ENCODE data around the gene GGA2.
"Not testable (repeated sequence)": the region's sequence is repeated elsewhere in the genome, so short reads cannot be mapped to it uniquely, and the experiment has no call there.

Gene GGA2, protein sequence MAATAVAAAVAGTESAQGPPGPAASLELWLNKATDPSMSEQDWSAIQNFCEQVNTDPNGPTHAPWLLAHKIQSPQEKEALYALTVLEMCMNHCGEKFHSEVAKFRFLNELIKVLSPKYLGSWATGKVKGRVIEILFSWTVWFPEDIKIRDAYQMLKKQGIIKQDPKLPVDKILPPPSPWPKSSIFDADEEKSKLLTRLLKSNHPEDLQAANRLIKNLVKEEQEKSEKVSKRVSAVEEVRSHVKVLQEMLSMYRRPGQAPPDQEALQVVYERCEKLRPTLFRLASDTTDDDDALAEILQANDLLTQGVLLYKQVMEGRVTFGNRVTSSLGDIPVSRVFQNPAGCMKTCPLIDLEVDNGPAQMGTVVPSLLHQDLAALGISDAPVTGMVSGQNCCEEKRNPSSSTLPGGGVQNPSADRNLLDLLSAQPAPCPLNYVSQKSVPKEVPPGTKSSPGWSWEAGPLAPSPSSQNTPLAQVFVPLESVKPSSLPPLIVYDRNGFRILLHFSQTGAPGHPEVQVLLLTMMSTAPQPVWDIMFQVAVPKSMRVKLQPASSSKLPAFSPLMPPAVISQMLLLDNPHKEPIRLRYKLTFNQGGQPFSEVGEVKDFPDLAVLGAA
- total RNA-seq = 115 to 132 reads per million in 2 donors

DNA sequence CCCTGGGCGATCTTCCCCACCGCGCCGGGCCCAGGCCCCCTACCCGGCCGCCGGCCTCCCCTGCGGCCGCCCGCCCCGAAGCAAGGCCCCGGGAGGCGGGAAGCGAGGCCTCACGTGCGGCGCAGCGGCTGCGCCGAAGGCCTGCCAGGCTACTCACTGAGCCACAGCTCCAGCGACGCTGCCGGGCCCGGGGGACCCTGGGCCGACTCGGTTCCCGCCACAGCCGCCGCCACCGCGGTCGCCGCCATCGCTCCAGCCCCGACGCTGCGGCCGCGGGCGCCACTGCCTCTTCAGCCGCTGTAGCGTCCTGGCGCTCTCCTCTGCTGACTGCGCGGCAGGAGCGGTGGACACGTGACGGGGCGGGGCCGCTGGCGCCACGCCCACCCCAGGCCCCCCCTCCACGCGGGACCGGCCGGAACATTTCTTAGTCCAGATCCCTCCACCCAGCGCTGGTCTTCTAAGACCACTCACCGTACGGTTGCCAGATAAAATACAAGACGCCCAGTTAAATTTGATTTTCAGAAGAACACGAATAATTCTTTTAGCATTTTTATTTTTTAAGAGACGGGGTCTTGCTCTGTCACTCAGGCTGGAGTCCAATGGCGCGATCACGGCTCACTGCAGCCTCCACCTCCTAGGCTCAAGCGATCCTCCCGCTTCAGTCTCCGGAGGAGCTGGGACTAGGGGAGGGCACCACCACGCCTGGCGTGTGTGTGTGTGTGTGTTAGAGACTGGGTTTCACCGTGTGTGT is at the start of gene GGA2:
GGA2 (minus strand) TSS at position 331 of the 751 bp plus-strand sequence; CDS start at position 248, 83 bp downstream.
- DNase-seq = peak; percentile 63 to 82 (median 67)

DNA sequence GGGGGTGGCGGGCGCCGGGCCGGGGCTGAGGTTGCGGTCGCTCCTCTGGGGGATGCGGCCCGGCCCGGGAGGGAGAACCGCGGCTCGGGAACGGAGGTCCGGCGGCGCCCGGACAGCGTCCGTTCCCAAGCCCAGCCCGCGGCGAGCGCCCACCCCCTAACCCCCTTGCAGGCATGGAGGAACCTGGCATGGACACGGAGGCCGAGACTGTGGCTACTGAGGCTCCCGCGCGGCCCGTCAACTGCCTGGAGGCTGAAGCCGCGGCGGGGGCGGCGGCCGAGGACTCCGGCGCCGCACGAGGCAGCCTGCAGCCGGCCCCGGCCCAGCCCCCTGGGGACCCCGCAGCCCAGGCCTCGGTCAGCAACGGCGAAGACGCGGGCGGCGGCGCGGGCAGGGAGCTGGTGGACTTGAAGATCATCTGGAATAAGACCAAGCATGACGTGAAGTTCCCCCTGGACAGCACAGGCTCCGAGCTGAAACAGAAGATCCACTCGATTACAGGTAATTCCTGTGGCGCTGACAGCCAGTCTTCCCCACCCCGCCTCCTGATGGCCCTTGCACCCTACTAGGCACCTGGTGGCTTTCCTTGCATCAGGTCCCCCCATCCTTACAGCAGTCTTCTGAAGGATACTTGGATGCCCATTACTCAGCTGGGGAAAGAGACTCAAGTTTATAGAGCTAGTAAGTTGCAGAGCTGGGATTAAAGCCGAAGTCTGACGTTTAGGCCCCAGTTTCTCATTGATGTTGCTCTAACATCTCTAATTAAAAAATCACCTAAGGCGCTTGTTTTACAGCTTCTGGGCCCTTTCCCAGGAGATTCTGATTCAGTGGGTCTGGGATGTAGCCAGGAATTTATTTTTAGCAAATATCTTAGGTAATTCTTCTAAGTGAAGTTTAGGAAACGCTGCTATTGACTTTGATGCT is 47.7 kb upstream of the GGA2 start:
- DNase-seq = peak in 1 of 5 experiments; percentile 17

DNA sequence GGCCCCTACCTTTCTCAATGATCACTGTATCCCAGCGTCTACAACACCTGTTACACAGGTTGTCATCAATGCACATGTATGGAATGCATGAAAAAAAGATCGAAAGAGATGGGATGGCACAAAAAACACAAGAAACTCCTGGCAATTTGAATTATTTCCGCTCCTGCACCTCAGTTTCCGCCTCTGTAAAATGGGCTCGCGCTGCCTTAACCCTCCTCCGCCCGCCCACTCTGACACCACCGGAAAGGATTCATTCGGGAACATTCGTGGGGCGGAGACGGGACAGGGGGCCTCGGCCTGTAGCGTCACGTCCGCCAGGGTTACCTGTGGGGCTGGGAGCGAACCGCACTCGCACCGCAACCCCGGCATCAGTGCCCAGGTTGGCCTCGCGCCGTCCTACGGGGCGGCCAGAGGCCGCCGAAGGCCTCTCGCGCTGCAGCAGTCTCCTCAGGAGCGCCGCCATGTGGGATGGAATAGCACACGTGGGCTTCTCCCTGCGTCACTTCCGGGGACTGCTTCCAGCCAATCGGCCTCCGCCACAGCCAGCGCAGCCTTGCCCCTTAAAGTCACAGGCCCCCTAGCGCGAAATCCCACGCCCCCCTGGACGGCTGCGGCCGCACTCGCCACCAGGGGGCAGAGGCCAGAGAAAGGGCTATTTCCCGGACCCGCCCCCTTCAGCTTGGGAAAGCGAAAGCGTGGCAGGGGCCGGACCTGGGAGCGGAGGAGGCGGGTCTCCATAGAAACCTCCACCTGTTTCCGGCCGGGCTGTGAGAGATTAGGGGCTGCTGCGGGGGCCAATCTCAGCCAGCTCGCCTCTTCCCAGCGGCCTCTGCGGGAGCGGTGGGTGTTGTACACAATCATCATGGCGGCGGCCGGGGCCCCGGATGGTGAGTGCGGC is 46.8 kb upstream of the GGA2 start, which contains the start of the genes EARS2 and UBFD1:
EARS2 (minus strand) TSS at position 470 of the 898 bp plus-strand sequence; CDS start at position 463, 7 bp downstream.
UBFD1 (plus strand) TSS at position 847 of the 898 bp plus-strand sequence; CDS start at position 863, 16 bp downstream.
- DNase-seq = peak; percentile 80 to 98 (median 97)

DNA sequence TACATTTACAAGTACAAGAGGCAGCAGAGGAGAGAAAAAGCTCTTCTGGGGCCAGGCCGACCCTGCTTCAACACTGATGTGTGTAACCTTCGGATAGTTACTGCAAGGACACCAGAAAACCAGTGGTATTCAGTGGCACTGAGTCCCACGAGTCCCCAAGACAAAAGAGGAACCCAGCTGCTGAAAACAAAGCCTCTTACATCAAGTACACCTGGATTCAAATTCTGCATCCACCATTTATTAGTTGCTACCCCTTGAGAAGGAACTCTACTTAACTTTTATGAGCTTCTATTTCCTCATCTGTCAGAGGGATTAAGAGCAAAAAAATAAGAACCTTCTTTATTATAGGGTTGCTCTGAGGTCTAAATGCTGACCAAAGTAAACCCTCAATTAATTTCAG is 44.2 kb upstream of the GGA2 start:
- DNase-seq = no peak

DNA sequence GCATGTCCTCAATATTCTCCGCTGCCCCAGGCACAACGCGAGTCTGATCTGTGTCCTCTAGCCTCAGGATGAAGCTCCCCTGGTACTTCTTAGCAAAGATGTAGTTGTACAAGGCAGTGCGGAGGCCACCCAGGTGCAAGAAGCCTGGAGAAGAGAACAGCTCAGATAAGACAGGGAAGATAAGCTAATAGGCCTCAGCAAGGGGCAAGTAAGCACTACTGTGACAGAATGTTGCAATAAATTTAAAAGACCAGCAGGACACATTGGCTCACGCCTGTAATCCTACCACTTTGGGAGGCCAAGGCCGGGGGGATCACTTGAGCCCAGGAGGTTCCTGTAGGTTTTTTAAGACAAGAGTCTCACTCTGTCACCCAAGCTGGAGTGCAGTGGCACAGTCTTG is 41.9 kb upstream of the GGA2 start:
- DNase-seq = no peak

DNA sequence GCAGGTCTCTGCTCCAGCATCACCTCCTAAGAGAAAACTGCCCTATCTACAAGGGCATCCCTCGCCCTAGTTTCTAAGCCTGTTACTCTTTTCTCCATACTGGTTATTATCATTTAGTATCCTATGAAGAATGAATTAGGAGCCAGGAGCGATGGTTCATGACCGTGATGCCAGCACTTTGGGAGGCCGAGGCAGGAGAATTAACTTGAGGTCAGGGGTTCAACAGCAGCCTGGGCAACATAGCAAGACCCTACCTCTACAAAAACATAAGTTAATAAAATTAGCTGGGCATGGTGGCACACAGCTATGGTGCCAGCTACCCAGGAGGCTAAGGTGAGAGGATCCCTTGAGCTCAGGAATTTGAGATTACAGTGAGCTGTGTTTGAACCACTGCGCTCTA is 39.6 kb upstream of the GGA2 start:
- DNase-seq = no peak

DNA sequence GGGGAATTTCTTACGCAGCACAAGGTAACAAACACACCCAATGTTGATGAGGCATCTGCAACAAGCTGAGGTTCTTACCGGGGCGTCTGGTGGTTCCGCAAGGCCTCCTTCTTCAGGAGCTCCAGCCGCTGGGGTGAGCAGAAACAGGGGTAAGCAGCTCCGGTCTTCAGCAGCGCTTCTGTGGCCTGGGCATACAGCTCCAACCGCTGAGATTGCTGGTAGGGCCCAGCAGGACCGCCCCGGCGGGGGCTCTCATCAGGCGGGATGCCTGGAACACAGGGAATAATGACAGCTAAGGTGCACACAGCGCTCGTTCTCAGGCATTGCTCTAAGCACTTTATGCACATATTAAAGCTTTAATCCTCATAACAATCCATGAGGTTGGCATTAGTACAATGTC is 34.1 kb upstream of the GGA2 start:
- DNase-seq = no peak

DNA sequence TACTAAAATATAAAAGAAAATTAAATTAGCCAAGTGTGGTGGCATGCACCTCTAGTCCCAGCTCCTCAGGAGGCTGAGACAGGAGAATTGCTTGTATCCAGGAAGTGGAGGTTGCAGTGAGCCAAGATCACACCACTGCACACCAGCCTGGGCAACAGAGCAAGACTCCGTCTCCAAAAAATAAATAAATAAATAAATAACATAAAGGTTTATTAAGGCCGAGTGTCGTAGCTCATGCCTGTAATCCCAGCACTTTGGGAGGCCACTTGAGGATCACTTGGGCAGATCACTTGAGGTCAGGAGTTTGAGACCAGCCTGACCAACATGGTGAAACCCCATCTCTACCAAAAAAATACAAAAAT is 30.5 kb upstream of the GGA2 start:
- not testable (repeated sequence) for DNase-seq

DNA sequence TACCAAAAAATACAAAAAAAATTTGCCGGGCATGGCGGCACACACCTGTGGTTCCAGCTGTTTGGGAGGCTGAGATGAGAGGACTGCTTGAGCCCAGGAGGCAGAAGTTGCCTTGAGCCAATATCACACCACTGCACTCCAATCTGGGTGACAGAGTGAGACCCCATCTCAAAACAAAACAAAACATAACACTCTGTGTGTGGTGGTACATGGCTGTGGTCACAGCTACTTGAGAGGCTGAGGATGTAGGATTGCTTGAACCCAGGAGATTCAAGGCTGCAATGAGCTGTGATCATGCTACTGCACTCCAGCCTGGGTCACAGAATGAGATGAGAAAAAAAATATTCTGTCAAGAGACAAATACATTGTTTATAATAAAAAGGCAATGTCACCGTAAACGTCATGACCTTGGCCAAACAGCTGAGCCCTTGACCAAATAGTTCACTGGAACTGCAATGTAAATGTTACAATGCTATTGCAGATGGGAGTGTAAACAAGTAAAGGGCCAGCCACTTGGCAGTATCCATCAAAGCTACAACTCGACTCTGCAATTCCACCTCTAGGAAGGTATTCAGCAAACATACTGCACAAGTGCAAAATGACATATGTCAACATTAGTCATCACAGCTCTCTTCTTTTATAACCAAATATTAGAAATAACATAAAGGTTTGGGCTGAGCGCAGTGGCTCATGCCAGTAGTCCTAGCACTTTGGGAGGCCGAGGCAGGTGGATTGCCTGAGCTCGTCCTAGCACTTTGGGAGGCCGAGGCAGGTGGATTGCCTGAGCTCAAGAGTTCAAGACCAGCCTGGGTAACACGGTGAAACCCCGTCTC is 29.9 kb upstream of the GGA2 start:
- DNase-seq = no peak

DNA sequence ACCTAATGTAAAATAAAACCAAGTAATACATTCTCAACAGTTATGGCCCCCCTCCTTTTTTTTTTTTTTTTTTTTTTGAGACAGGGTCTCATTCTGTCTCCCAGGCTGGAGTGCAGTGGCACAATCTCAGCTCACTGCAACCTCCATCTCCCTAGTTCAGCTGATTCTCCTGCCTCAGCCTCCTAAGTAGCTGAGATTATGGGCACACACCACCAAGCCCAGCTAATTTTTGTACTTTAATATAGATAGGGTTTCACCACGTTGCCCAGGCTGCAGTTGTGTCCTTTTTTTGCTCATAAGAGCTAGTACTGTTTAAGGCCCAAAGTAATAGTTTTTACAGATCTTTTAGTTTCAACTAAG is 28.6 kb upstream of the GGA2 start:
- DNase-seq = no peak

DNA sequence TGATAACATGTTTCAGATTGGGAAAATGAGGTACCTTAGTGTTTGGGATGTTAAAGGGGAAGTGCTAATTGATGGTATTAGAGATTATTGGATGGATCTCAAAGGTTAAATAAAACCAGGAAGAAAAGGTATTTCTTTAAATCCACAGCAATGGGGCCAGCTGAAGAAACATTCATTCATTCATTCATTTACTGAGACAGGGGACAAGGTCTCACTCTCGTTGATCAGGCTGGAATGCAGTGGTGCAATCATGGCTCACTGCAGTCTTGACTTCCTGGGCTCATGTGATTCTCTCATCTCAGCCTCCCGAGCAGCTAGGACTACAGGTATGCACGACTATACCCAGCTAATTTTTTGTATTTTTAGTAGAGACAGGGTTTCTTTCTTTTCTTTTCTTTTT is 27.1 kb upstream of the GGA2 start:
- DNase-seq = no peak

DNA sequence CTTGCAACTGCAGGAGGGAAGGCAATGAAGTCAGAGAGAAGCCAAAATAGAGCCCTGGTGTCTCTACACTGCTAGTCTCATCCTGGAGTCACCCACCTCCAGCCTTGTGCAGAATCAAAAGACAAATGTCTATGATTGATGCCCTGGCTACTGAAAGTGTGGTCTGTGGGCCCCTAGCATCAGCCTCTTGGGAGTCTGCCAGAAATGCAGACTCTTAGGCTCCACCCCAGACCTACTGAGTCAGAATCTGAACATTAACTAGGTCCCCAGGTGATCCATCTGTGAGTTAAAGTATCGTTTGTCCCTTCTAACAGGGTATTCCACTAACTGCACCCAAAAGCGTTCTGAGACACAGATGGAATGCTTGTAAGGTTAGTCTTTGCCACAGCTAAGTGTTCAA is 25.6 kb upstream of the GGA2 start:
- DNase-seq = no peak

DNA sequence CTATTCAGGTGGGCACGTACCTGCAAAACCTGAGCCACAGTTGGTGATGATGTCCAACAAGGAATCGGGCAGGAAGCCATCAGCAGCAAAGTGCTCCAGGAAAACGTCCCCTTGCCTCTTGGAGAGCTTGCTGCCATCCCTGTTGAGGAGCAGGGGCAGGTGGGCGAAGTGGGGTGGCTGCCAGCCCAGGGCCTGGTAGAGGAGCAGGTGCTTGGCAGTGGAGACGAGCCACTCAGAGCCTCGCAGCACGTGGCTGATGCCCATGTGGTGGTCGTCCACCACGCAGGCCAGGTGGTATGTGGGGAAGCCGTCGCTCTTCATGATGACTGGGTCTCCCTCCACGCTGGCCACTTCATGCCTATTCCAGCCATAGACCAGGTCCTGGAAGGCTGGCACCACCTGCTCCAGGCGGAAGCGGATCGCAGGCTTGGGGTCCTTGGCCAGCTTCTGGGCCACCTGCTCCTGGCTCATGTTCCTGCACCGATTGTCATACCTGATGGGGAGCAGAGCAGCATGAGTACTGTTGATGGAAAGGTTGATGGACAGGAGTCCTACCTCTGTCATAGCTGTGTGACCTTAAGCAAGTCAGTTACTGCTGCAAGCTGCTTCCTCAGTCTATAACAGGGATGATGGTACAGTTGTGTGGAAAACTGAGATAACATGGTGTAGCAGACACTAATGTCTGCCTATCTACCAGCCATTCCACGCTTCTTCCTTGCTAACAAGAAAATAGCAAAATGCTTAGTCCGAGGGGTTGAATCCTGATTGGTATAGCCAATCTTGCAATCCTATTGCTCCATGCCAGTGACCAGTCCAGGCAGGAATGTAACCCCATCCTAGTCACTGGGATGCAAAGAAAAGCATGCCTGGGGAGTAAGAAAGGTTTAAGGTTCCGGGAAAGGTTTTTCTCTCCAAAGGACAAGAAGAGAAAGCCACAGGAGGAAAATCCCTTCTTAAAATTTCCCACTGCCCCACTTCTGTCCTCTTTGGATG is 24.9 kb upstream of the GGA2 start:
- no peak for DNase-seq

DNA sequence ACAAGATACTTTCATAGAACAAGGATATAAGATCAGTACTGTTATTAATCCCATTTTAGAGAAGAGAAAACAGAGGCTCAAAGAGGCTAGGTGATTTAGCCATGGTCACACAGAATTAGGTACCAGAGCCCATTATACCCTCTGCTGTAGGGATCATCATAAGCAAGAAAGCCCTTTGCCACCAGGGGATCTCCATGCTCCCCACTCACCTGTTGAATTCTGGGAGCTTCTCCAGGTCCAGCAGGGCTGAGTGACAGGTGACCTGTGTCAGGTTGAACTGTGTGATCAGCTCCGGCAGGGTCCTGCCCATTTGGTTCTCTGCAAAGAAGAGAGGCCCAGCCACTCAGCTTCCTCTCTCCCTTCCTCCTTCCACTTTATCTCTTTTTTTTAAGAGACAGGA is 22.2 kb upstream of the GGA2 start:
- no peak for DNase-seq

DNA sequence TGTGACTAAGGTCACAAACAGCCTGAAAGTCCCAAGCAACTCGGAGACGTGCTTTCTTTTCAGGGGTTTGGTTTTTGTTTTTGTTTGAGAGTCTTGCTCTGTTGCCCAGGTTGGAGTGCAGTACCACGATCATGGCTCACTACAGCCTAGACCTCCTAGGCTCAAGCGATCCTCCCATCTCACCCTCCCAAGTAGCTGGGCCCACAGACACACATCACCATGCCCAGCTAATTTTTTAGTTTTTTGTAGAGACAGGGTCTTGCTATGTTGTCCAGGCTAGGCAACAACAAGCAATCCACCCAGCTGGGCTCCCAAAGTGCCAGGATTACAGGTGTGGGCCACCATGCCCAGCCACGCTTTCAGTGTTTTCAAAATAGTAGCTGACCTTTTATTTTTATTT is 19.8 kb upstream of the GGA2 start:
- no peak for DNase-seq

DNA sequence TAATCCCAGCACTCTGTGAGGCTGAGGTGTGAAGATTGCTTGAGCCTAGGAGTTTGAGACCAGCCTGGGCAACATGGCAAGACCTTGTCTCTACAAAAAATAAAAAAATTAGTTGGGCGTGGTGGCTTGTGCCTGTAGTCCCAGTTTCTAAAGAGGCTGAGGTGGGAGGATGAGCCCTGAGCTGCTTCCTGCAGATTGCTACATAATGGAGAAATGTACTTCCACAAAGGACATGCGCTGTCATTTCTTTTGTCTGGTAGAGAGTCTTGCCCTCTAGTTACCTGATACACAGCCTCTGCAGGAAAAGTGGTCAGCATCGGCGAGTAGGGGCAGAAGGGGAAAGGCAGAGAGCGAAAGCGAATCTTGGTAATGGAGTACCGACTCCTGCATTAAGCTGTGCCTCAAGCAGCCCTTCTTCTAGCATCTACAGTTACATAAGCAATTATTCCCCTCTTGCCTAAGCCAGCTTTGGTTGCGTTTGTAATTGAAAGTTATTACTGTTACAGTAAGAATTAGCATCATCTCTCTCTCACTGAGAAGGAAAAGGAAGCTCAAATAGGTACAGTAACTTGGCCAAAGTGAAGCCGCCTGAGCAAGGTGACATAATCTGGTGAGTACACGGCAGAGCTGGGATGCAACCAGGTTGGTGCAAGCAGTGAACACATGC is 18.5 kb upstream of the GGA2 start:
- no peak for DNase-seq

DNA sequence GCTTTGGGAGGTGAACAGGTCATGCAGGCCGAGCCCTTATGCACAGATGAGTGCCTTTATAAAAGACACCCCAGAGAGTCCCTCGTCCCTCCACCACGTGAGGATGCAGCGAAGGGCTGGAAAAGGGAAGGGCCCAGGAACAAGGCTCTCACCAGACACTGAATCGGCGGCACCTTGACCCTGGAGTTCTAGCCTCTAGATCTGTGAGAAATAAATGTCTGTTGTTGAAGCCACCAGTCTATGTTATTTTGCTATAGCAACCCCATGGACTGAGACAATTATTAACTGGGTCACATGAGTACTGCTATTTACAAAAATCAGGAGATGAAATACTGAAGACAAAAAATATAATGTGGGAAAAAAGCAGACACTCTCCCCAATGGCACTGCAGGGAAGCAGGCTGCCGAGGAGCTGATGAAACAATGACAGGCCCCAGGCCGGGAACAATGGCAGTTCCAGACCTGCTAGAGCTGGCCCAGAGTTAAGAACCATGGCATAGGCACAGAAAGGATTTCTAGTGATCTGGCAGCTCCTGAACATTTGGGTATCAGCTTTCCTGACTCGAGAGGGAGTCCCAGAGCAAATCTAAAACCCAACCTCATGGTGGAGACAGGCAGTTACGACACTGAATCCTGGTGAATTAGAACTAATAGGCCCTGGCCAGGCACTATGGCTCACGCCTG is 17.8 kb upstream of the GGA2 start:
- DNase-seq = no peak

DNA sequence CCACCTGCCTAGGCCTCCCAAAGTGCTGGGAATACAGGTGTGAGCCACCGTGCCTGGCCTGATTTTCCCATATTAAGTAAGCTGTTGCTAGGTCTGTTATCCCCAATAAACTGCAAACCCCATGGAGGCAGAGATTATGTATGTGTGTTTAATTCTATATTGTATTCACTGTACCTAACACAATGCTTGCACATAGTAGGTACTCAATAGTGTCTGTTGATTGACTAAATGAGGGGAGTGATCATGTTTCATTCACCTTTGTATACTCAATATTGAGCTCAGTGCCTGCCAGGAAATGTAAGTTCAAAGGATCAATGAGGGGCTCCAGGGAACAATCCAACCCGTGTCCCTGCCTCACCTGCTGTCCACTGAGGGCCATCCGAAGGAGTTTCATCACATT is 14.6 kb upstream of the GGA2 start:
- DNase-seq = no peak
